Fibroblast of mammary gland (primary cell): ENCODE measurements around the gene TCF7L1.

ENCODE experiments used
- DNase-seq: peaks from one replicate; pipeline ENCODE4 v3.0.0-alpha.2; 2010; ENCODE audit warnings: low read depth
- H3K4me3 ChIP-seq: 2 replicates; pipeline ENCODE4 v1.5.1; 2011; ENCODE audit warnings: low read depth, mild to moderate bottlenecking, low read length, moderate library complexity; ENCODE audit not compliant: control insufficient read depth
- CTCF ChIP-seq: conservative IDR thresholded peaks from 2 replicates; pipeline ENCODE4 v1.5.1; 2011; ENCODE audit warnings: low read depth, low read length, inconsistent platforms; ENCODE audit not compliant: control insufficient read depth, insufficient read depth

The TCF7L1 gene

DNA sequence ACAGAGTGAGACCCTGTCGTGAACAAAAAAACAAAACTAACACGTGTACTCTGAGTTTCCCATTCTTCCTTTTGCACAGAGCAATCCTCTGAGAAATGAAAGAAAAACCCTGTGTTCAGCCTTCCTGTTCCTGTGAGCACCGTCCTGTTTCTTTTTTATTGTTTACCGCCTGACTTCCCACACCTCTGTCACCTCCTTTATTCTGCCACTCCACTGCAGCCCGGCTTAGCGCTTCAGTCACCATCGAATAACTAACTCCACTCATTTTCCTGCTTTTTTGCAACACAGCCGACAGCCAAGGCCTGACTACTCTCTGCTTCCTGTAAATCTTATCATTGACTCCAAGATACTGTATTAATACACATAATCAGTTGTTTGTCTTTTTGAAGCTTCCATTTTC, 153.7 kb downstream of the TCF7L1 start:
- no peak for TF ChIP-seq CTCF
- DNase-seq, result no peak
- H3K4me3 ChIP-seq, result no peak overlapping the region

- TF ChIP-seq CTCF, result no peak
- no peak for DNase-seq
- no peak overlapping the region for H3K4me3 ChIP-seq
These were observed 154.5 kb downstream of the TCF7L1 start for GRCh38 chr2:85287721-85288120.

DNA sequence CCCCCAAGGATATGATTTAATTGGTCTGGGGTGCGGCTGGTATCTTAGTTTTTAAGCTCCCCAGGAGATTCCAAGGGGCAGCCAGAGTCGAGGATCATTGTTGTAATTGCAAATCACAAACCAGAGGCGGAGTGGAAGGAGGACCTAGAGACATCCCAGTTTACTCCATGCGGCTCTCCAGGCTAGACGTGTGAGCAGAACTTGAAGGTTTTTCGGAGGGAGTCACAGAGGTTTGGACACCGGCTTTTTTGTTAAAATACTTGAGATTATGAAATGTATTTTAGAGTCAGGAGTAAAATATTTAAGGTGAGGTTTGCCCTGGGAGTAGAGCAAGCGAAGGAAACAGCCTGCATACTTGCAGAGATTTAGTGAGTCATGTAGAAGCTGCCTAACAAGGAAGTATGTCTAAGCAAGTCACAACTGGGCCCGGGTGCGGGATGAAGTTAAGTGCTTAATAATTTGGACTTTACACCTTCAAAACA, 155.1 kb downstream of the TCF7L1 start:
- DNase-seq, result no peak
- no peak overlapping the region for H3K4me3 ChIP-seq
- TF ChIP-seq CTCF, result no peak

DNA sequence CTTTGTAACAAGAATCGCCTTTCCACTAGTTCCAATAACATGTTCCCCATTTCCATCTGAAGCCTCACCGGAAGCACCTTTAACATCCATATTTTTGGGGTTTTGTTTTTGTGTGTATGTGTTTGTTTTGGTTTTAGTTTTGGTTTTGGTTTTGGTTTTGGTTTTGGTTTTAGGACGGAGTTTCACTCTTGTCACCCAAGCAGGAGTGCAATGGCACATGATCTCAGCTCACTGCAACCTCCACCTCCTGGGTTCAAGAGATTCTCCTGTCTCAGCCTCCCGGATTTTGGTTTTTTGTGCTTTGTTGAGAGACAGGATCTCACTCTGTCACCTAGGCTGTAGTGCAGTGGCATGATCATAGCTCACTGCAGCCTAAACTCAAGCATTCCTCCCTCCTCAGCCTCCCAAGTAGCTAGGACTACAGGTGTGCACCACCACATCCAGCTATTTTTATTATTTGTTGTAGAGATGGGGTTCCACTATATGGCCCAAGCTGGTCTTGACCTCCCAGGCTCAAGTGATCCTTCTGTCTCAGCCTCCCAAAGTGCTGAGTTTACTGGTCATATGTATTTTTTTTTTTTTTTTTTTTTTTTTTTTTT, 158.3 kb downstream of the TCF7L1 start:
- no peak for DNase-seq

GRCh38 chr2:85302121-85302520, 168.9 kb downstream of the TCF7L1 start:
- TF ChIP-seq CTCF, result no peak
- H3K4me3 ChIP-seq, result no peak overlapping the region
- DNase-seq, result no peak

More for the DNA sequence above, 158.3 kb downstream of the TCF7L1 start:
- no peak for TF ChIP-seq CTCF
- no peak overlapping the region for H3K4me3 ChIP-seq

DNA sequence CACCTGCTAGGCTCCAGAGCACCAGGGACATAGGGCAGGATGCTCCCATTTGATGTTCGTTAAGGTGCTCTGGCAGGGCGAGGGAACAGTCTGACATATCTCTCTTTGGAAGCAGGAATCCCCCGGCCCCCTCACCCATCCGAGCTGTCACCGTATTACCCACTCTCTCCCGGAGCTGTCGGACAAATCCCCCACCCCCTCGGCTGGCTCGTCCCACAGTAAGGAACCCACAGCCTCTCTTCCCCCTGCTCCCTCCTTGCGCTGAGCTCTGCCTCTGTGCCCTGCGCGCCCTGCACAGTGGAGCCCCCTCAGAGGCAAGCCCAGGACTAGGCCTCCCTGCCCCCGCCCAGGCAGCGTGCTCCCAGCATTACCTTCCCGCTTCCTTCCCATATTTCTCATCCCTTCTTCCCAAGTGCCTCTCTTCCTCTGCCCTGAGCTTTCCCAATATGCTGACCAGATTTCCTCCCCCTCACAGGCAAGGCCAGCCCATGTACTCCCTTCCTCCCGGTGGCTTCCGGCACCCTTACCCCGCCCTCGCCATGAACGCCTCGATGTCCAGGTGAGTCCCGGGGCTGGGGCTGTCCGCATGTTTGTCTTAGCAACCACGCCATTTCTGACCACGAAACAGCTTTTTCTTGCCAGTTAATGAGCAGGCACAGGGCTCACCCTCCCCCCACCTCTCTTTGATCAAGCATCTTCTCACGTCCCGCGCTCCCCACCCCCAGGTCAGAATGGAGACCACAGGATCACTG, 170.8 kb downstream of the TCF7L1 start:
- TF ChIP-seq CTCF, result no peak
- H3K4me3 ChIP-seq, result no peak overlapping the region
- DNase-seq, result no peak

GRCh38 chr2:85307527-85307897, 174.3 kb downstream of the TCF7L1 start:
- no peak for DNase-seq
- H3K4me3 ChIP-seq, result no peak overlapping the region
- no peak for TF ChIP-seq CTCF
